ENCODE measurements around the gene KIF13A. TPM values are rescaled to one million over a fixed set of nuclear protein-coding genes. Genes with fewer than 3 reads are reported as not detected.
A peak's percentile ranks its signal among the peaks of the same experiment; 100 is the strongest.

The KIF13A gene
- total RNA-seq, 1 donor from 2014 or later, result 38.4 TPM

GRCh38 chr6:17881085-17881858, 106.2 kb downstream of the KIF13A start:
- TF ChIP-seq, protein P1, sequence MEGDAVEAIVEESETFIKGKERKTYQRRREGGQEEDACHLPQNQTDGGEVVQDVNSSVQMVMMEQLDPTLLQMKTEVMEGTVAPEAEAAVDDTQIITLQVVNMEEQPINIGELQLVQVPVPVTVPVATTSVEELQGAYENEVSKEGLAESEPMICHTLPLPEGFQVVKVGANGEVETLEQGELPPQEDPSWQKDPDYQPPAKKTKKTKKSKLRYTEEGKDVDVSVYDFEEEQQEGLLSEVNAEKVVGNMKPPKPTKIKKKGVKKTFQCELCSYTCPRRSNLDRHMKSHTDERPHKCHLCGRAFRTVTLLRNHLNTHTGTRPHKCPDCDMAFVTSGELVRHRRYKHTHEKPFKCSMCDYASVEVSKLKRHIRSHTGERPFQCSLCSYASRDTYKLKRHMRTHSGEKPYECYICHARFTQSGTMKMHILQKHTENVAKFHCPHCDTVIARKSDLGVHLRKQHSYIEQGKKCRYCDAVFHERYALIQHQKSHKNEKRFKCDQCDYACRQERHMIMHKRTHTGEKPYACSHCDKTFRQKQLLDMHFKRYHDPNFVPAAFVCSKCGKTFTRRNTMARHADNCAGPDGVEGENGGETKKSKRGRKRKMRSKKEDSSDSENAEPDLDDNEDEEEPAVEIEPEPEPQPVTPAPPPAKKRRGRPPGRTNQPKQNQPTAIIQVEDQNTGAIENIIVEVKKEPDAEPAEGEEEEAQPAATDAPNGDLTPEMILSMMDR (IDR thresholded peaks at IDR 0.05; ENCODE audit: insufficient read depth, low read depth, low read length), result no peak
- TF ChIP-seq EZH2 (IDR thresholded peaks at IDR 0.05; ENCODE audit: insufficient read depth, low read length), result no peak
- DNase-seq (ENCODE audit: low read depth), result no peak
- H3K9ac ChIP-seq (ENCODE audit: low read length), result no peak overlapping the region
- Mint-ChIP-seq H3K4me1 (ENCODE audit: low read depth, unreplicated experiment) (peaks cover 25% of the 10 kb centered on the region), H3K9me3 (ENCODE audit: unreplicated experiment) (no peaks in the 10 kb centered on the region), H3K27me3 (ENCODE audit: low read depth, unreplicated experiment) (no peaks in the 10 kb centered on the region), H3K4me3 (ENCODE audit: unreplicated experiment) (no peak overlapping the region), H3K27ac (ENCODE audit: unreplicated experiment) (no peak overlapping the region), H3K36me3 (ENCODE audit: low read depth, unreplicated experiment) (peaks cover 4% of the 10 kb centered on the region)
- peaks cover 7% of the 10 kb centered on the region for H3K79me2 ChIP-seq (ENCODE audit: insufficient read depth, low read length)
- no peak overlapping the region for H3K4me3 ChIP-seq (ENCODE audit: insufficient read depth, low read depth, low read length)
- no peak for FAIRE-seq
- H3K4me1 ChIP-seq (ENCODE audit: insufficient read depth, low read length), result peaks cover 35% of the 10 kb centered on the region
- no peak overlapping the region for H2AFZ ChIP-seq (ENCODE audit: low read depth, low read length)
- H3K27ac ChIP-seq (ENCODE audit: low read depth, low read length), result no peak overlapping the region
- H3K27me3 ChIP-seq (ENCODE audit: insufficient read depth, low read length), result no peaks in the 10 kb centered on the region
- H4K20me1 ChIP-seq (ENCODE audit: insufficient read depth, low read length), result no peaks in the 10 kb centered on the region
- H3K4me2 ChIP-seq (ENCODE audit: low read length), result no peak overlapping the region
- H3K9me3 ChIP-seq (ENCODE audit: insufficient read depth, low read depth, low read length), result no peaks in the 10 kb centered on the region
- no peaks in the 10 kb centered on the region for H3K36me3 ChIP-seq (ENCODE audit: insufficient read depth, low read length)

DNA sequence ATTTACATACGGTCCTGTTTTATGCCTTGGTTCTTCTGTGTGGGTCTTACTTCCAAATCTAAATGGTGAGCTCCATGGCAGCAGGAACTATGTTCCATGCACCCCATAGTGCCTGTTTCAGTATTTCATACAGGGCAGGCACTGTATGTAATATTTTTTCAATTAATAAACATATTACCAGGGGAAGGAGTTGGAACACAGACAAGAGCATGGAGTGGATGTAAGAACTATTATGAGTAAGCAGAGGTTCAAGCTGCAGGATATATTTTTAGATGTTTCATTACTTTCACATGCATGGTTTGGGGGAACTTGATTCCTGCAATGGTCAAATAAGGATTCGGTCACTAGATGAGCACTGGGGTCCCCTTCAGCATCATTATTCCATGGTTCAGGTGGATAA, 108.3 kb downstream of the KIF13A start:
- H3K36me3 ChIP-seq (ENCODE audit: insufficient read depth, low read length), result no peaks in the 10 kb centered on the region
- no peak overlapping the region for H3K27ac ChIP-seq (ENCODE audit: low read depth, low read length)
- Mint-ChIP-seq H3K4me1 (ENCODE audit: low read depth, unreplicated experiment) (peaks cover 18% of the 10 kb centered on the region), H3K27ac (ENCODE audit: unreplicated experiment) (no peak overlapping the region), H3K4me3 (ENCODE audit: unreplicated experiment) (no peak overlapping the region), H3K9me3 (ENCODE audit: unreplicated experiment) (no peaks in the 10 kb centered on the region), H3K36me3 (ENCODE audit: low read depth, unreplicated experiment) (peaks cover 2% of the 10 kb centered on the region), H3K27me3 (ENCODE audit: low read depth, unreplicated experiment) (no peaks in the 10 kb centered on the region)
- H3K9me3 ChIP-seq (ENCODE audit: insufficient read depth, low read depth, low read length), result no peaks in the 10 kb centered on the region
- DNase-seq (ENCODE audit: low read depth) (peak; percentile 53), FAIRE-seq (no peak)
- H2AFZ ChIP-seq (ENCODE audit: low read depth, low read length), result no peak overlapping the region
- H3K79me2 ChIP-seq (ENCODE audit: insufficient read depth, low read length), result peaks cover 7% of the 10 kb centered on the region
- no peak overlapping the region for H3K4me3 ChIP-seq (ENCODE audit: insufficient read depth, low read depth, low read length)
- TF ChIP-seq, protein P1 (IDR thresholded peaks at IDR 0.05; ENCODE audit: insufficient read depth, low read depth, low read length), result no peak
- TF ChIP-seq EZH2 (IDR thresholded peaks at IDR 0.05; ENCODE audit: insufficient read depth, low read length), result no peak
- peaks cover 24% of the 10 kb centered on the region for H3K4me1 ChIP-seq (ENCODE audit: insufficient read depth, low read length)
- H3K27me3 ChIP-seq (ENCODE audit: insufficient read depth, low read length), result no peaks in the 10 kb centered on the region
- H3K9ac ChIP-seq (ENCODE audit: low read length), result no peak overlapping the region
- H4K20me1 ChIP-seq (ENCODE audit: insufficient read depth, low read length), result no peaks in the 10 kb centered on the region
- H3K4me2 ChIP-seq (ENCODE audit: low read length), result peak overlapping the region; percentile 0

- peaks cover 3% of the 10 kb centered on the region for H3K79me2 ChIP-seq (ENCODE audit: insufficient read depth, low read length)
- H3K4me3 Mint-ChIP-seq (ENCODE audit: unreplicated experiment), result no peak overlapping the region
- FAIRE-seq, result no peak
- no peaks in the 10 kb centered on the region for H3K27me3 ChIP-seq (ENCODE audit: insufficient read depth, low read length)
- no peak for TF ChIP-seq EZH2 (IDR thresholded peaks at IDR 0.05; ENCODE audit: insufficient read depth, low read length)
- TF ChIP-seq, protein P1 (IDR thresholded peaks at IDR 0.05; ENCODE audit: insufficient read depth, low read depth, low read length), result no peak
- H3K4me3 ChIP-seq (ENCODE audit: insufficient read depth, low read depth, low read length), result no peak overlapping the region
- no peak overlapping the region for H3K9ac ChIP-seq (ENCODE audit: low read length)
- peaks cover 4% of the 10 kb centered on the region for H3K36me3 Mint-ChIP-seq (ENCODE audit: low read depth, unreplicated experiment)
- DNase-seq (ENCODE audit: low read depth), result no peak
- H3K27me3 Mint-ChIP-seq (ENCODE audit: low read depth, unreplicated experiment), result no peaks in the 10 kb centered on the region
- no peaks in the 10 kb centered on the region for H4K20me1 ChIP-seq (ENCODE audit: insufficient read depth, low read length)
- H3K27ac Mint-ChIP-seq (ENCODE audit: unreplicated experiment), result no peak overlapping the region
- no peaks in the 10 kb centered on the region for H3K36me3 ChIP-seq (ENCODE audit: insufficient read depth, low read length)
- H3K27ac ChIP-seq (ENCODE audit: low read depth, low read length), result no peak overlapping the region
- no peaks in the 10 kb centered on the region for H3K9me3 Mint-ChIP-seq (ENCODE audit: unreplicated experiment)
- H3K4me1 Mint-ChIP-seq (ENCODE audit: low read depth, unreplicated experiment), result peaks cover 14% of the 10 kb centered on the region
- H3K9me3 ChIP-seq (ENCODE audit: insufficient read depth, low read depth, low read length), result no peaks in the 10 kb centered on the region
- no peak overlapping the region for H2AFZ ChIP-seq (ENCODE audit: low read depth, low read length)
- H3K4me1 ChIP-seq (ENCODE audit: insufficient read depth, low read length), result peaks cover 24% of the 10 kb centered on the region
- H3K4me2 ChIP-seq (ENCODE audit: low read length), result no peak overlapping the region
These were observed 108.7 kb downstream of the KIF13A start for GRCh38 chr6:17878734-17879133.
